HG03342 (cell line): Measurements from ENCODE around the gene GRIA2.
"Not testable (repeated sequence)": the region's sequence is repeated elsewhere in the genome, so short reads cannot be mapped to it uniquely, and the experiment has no call there.

Experiments
- ATAC-seq: cut with Tn5 transposase; IDR thresholded peaks from one replicate; pipeline ENCODE4 v1.9.1; 2021; ENCODE audit warnings: mild to moderate bottlenecking, moderate library complexity; ENCODE audit not compliant: unreplicated experiment

The GRIA2 gene

GRCh38 chr4:157220371-157220881 lies at the start of gene GRIA2:
Gene GRIA2, plus strand, starts transcription at chr4:157220728. Its CDS starts 315 bp downstream, at chr4:157221043.
- peak; percentile 40 for ATAC-seq

GRCh38 chr4:157172011-157172410 lies 48.5 kb upstream of the GRIA2 start:
- ATAC-seq, result no peak

- not testable (repeated sequence) for ATAC-seq
Measured at GRCh38 chr4:157180268-157180667, 40.3 kb upstream of the GRIA2 start.

- no peak for ATAC-seq
Measured at GRCh38 chr4:157184300-157184699, 36.2 kb upstream of the GRIA2 start.

GRCh38 chr4:157185363-157185762 lies 35.2 kb upstream of the GRIA2 start:
- no peak for ATAC-seq

GRCh38 chr4:157195374-157195773 lies 25.2 kb upstream of the GRIA2 start:
- ATAC-seq, result no peak

- ATAC-seq, result no peak
Measured at GRCh38 chr4:157196046-157196445, 24.5 kb upstream of the GRIA2 start.

- peak; percentile 77 for ATAC-seq
Measured at GRCh38 chr4:157204634-157205244, 15.8 kb upstream of the GRIA2 start.

GRCh38 chr4:157217708-157218107 lies 2.8 kb upstream of the GRIA2 start:
- no peak for ATAC-seq

- ATAC-seq, result no peak
Measured at GRCh38 chr4:157219711-157220370, 687 bp upstream of the GRIA2 start.

GRCh38 chr4:157221426-157221894 lies 932 bp downstream of the GRIA2 start:
- no peak for ATAC-seq

GRCh38 chr4:157221895-157222770 lies 1.6 kb downstream of the GRIA2 start:
- ATAC-seq, result no peak

- ATAC-seq, result no peak
Measured at GRCh38 chr4:157222771-157223160, 2.2 kb downstream of the GRIA2 start.

GRCh38 chr4:157223456-157223855 lies 2.9 kb downstream of the GRIA2 start:
- ATAC-seq, result no peak

- ATAC-seq, result no peak
Measured at GRCh38 chr4:157225096-157225495, 4.6 kb downstream of the GRIA2 start.

GRCh38 chr4:157226035-157226434 lies 5.5 kb downstream of the GRIA2 start:
- ATAC-seq, result no peak

GRCh38 chr4:157226601-157227000 lies 6.1 kb downstream of the GRIA2 start:
- no peak for ATAC-seq

GRCh38 chr4:157231525-157231924 lies 11.0 kb downstream of the GRIA2 start:
- ATAC-seq, result no peak

GRCh38 chr4:157242871-157243270 lies 22.3 kb downstream of the GRIA2 start:
- ATAC-seq, result no peak

GRCh38 chr4:157244348-157244747 lies 23.8 kb downstream of the GRIA2 start:
- no peak for ATAC-seq

- no peak for ATAC-seq
Measured at GRCh38 chr4:157245351-157245750, 24.8 kb downstream of the GRIA2 start.
